WI38 (cell line): ENCODE measurements around the gene C2CD4B.

Experiments
- H3K4me3 ChIP-seq: 2 replicates; pipeline ENCODE4 v1.5.1; 2011; ENCODE audit warnings: low read depth, mild to moderate bottlenecking, control low read depth, low read length
- TF ChIP-seq, protein P1 (sequence below): IDR thresholded peaks from 2 replicates; pipeline ENCODE4 v1.5.1; 2012; ENCODE audit warnings: low read depth, mild to moderate bottlenecking, control low read depth, low read length

C2CD4B gene

DNA sequence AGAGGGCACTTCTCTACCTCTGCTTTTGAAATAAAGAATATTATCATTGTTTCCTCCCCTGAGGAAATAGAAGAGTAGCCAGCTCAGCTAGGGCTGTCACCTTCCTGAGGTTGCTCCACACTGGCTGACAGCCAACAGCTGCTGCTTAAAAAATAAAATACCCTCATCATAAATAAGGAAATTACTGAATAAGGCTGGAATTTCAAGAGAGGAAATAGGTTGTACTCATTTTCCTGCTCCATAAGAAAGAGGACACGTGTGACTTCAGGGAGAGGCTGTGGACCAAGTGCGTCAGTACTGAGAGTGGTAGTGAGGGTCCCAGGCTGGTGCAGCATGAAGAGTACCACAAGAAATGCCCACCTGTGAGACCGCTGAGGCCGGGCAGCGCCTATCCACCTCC, 8.1 kb upstream of the C2CD4B start:
- H3K4me3 ChIP-seq: no peak overlapping the region
- TF ChIP-seq, protein P1, sequence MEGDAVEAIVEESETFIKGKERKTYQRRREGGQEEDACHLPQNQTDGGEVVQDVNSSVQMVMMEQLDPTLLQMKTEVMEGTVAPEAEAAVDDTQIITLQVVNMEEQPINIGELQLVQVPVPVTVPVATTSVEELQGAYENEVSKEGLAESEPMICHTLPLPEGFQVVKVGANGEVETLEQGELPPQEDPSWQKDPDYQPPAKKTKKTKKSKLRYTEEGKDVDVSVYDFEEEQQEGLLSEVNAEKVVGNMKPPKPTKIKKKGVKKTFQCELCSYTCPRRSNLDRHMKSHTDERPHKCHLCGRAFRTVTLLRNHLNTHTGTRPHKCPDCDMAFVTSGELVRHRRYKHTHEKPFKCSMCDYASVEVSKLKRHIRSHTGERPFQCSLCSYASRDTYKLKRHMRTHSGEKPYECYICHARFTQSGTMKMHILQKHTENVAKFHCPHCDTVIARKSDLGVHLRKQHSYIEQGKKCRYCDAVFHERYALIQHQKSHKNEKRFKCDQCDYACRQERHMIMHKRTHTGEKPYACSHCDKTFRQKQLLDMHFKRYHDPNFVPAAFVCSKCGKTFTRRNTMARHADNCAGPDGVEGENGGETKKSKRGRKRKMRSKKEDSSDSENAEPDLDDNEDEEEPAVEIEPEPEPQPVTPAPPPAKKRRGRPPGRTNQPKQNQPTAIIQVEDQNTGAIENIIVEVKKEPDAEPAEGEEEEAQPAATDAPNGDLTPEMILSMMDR: no peak

DNA sequence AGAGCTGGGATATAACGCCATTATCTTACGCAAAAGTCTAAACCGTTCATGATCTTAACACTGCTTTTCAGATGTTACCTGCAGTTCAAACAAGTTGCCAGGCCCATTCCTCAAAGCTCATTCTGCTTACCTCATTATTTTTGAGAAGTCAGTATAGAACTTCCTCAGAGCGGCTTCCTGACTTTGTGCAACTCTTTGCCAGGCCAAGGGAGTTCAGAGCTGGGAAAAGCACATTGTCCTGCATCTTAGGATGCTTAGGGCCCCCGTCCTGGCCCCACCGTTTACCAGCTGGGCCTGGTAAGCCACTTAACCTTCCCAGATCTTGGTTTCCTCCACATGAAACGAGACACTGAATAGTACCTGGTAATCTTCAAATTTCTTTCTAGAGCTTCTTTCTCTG, 6.8 kb upstream of the C2CD4B start:
- H3K4me3 ChIP-seq: no peak overlapping the region
- TF ChIP-seq, protein P1: no peak

DNA sequence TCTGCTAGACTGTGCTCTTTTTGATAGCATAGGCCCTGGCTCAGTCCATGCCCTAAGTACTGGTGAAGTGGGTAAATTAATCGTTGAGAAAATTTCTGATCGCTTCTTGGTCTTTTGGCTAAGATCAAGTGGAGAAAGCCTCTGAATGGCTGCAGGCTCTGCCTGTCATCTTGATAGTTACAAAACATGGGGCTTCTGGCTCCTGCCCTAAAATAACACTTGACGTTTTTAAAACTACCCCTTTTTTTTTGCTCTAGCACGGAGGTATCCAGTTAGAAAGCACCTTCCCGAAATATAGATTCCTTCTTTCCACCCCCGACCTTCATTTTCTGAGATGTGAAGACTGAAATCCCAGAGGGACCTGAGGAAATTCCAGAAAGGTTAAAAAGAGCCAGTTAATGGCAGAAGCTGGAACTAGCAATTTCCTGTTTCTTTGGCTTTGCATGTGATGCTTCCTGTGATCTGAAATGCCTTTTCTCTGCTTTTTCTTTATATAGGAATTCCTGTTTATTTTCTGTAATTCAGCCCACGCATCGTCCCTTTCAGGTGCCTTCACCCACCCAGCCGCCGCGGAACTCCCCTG, 799 bp upstream of the C2CD4B start:
- TF ChIP-seq, protein P1: no peak
- no peak overlapping the region for H3K4me3 ChIP-seq

DNA sequence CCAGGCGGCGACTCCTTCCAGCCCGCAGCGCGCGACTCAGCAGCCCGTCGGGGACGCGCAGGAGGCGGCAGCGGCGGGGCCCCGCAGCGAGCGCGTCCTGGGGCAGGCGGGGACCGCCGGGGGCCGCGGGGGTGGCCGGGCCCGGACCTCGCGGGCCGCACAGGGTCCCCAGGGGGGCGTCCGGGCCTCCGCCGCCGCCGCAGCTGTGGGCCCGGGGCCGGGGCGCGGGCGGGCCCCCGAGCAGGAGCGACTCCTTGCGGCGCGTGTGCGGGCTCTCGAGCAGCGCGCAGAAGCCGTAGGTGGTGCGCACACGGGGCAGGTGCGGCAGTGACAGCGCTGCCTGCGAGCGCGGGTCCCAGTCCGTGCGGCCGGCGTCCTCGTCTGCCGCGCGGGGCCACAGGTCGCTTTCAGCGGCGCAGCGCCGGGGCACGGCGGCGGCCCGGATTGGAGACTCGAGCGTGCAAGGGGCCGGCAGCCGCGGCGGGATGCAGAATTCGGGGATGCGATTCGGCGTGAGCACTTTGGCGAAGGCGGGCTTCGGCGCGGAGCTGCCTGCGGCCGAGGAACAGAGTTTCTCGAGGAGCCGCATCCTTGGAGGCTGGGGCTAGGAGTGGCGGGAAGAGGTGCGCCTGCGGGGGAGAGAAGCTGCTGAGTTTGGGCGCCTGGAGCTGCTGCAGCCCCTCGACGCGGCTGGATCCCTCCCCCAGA, 535 bp downstream of the C2CD4B start:
- H3K4me3 ChIP-seq: no peak overlapping the region
- TF ChIP-seq, protein P1: no peak

DNA sequence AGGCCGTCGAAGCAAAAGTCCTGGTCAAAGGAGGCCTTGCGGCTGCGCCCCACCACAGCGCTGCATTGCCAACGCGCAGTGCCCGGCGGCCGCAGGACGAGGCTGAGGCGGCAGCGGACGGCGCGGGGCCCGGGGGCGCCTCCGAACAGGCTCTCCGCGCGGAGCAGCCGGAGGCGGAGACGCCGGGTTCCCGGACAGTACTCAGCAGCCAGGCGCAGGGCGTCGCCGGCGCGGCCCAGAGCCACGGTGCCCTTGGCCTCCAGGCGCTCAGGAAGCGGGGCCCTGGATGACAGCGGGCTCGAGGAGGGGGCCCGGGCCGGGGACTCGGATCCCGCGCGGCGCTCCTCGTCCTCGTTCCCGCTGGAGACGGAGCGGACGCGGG, 1.1 kb downstream of the C2CD4B start:
- TF ChIP-seq, protein P1: no peak
- no peak overlapping the region for H3K4me3 ChIP-seq

DNA sequence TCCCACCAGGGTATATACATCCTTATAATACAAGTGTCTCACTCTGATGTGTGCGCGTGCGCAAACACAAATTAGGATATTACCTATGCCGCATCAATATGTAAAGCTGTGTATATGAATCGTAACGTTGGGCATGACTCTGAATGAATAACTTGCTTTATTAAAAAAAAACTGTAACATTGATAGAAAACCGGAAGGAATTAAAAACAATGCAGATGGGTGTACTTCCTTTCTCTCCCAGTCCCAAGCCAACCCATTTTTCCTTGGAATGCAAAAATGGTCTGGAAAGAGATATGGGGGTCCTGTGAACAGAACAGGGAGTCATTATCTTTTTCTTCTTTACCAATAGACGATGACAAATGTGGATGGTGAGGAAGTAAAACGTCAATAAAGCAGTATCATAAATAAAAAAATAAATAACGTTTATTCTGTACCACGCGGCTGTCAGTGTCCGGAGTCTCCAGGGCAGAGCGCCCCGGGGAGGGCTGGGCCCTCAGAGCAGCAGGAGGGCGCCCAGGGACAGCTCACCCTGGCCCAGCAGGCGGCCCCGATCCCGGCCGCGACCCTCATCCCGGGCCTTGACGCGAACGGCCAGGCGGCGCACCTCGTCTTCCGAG, 1.6 kb downstream of the C2CD4B start:
- TF ChIP-seq, protein P1: no peak
- no peak overlapping the region for H3K4me3 ChIP-seq

DNA sequence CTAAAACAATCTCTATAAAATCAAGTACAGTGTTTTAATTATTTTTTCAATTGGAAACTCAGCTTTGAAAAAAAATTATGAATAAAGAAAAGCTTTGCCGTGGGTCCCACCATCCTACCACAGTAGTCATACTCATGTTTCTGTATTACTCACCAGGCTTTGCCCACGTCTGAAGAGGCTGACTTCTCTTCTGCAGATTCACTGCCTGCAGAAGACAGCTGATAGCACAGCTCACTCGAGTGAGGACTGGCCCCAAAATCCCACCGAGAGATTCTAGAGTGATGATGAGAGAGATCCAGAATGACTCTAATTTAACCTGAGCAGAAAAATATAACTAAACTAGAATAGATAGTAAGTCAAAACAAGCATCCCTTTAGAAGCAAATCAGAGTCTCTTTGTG, 11.9 kb downstream of the C2CD4B start:
- TF ChIP-seq, protein P1: no peak
- H3K4me3 ChIP-seq: no peak overlapping the region
